ENCODE results near the gene LRRFIP1. TPM values are rescaled to one million over a fixed set of nuclear protein-coding genes. Genes with fewer than 3 reads are reported as not detected.

Gene LRRFIP1
- total and polyA plus RNA-seq, 2 of the 13 experiments (the other 11 are each of a cell fraction or from before 2014, with no cell fraction given): 15.9 to 40.5 TPM

GRCh38 chr2:237590272-237591140, 36.9 kb upstream of the LRRFIP1 start, which contains the start of gene RAB17 (continued):
- TF ChIP-seq ZBTB10 (CRISPR knock-in tag; IDR thresholded peaks at IDR 0.05; ENCODE audit: borderline replicate concordance): 0 out of 2 replicates have a peak, but pooled peaks have one; percentile 59
- peak; percentile 80; the same call in 1 of the 2 replicates for TF ChIP-seq ZNF839 (CRISPR knock-in tag; IDR thresholded peaks at IDR 0.05; ENCODE audit: borderline replicate concordance)
- TF ChIP-seq SOX13 (IDR thresholded peaks at IDR 0.05): peak; percentile 67
- peak in 1 of 2 experiments; percentile 67; a peak in 2 of 4 replicates for TF ChIP-seq SOX13 (CRISPR knock-in tag; conservative IDR thresholded peaks at IDR 0.05 in 1 of 2, IDR thresholded peaks at IDR 0.05 in 1 of 2)
- no peak; the same call in 1 of the 2 replicates for TF ChIP-seq ZNF230 (CRISPR knock-in tag; IDR thresholded peaks at IDR 0.05)
- no peak for TF ChIP-seq ZNF326 (CRISPR knock-in tag; IDR thresholded peaks at IDR 0.05; ENCODE audit: borderline replicate concordance)
- no peak for TF ChIP-seq NCOA5 (CRISPR knock-in tag; IDR thresholded peaks at IDR 0.05)
- no peak for TF ChIP-seq ZNF660 (CRISPR knock-in tag; IDR thresholded peaks at IDR 0.05; ENCODE audit: borderline replicate concordance, low read depth)
- TF ChIP-seq SNAI1 (CRISPR knock-in tag; IDR thresholded peaks at IDR 0.05; ENCODE audit: borderline replicate concordance): peak; percentile 92
- TF ChIP-seq SALL2 (CRISPR knock-in tag; IDR thresholded peaks at IDR 0.05): peak; percentile 84; the same call in 1 of the 2 replicates
- peak; percentile 43; the same call in 1 of the 2 replicates for TF ChIP-seq ZNF558 (CRISPR knock-in tag; IDR thresholded peaks at IDR 0.05; ENCODE audit: borderline replicate concordance)
- peak; percentile 66 for TF ChIP-seq ZNF512B (CRISPR knock-in tag; IDR thresholded peaks at IDR 0.05; ENCODE audit: borderline replicate concordance)
- TF ChIP-seq ZUFSP (CRISPR knock-in tag; IDR thresholded peaks at IDR 0.05; ENCODE audit: borderline replicate concordance): no peak
- peak; percentile 100 for TF ChIP-seq ZEB1 (IDR thresholded peaks at IDR 0.05; ENCODE audit: insufficient replicate concordance, low read depth)
- peak; percentile 97 for TF ChIP-seq SPEN (CRISPR knock-in tag; IDR thresholded peaks at IDR 0.05; ENCODE audit: low read depth)
- TF ChIP-seq JUNB (CRISPR knock-in tag; IDR thresholded peaks at IDR 0.05; ENCODE audit: borderline replicate concordance): no peak; the same call in 1 of the 2 replicates
- TF ChIP-seq, protein P1, sequence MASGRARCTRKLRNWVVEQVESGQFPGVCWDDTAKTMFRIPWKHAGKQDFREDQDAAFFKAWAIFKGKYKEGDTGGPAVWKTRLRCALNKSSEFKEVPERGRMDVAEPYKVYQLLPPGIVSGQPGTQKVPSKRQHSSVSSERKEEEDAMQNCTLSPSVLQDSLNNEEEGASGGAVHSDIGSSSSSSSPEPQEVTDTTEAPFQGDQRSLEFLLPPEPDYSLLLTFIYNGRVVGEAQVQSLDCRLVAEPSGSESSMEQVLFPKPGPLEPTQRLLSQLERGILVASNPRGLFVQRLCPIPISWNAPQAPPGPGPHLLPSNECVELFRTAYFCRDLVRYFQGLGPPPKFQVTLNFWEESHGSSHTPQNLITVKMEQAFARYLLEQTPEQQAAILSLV (CRISPR knock-in tag; IDR thresholded peaks at IDR 0.05; ENCODE audit: borderline replicate concordance): peak; percentile 89

Measured in HepG2 (cell line).